ENCODE data around the gene KNDC1. TPM values are rescaled to one million over a fixed set of nuclear protein-coding genes. Genes with fewer than 3 reads are reported as not detected.

KNDC1 gene
- total and polyA plus RNA-seq, 2 of the 13 experiments (the other 11 are each of a cell fraction or from before 2014, with no cell fraction given), result 0.69 TPM; not detected in 1

GRCh38 chr10:133268532-133268931 is 108.5 kb downstream of the KNDC1 start (continued):
- TF ChIP-seq POGK (CRISPR knock-in tag; conservative IDR thresholded peaks at IDR 0.05), result no peak
- no peak for TF ChIP-seq ZNF17 (CRISPR knock-in tag; IDR thresholded peaks at IDR 0.05)
- no peak for TF ChIP-seq NCOA1 (CRISPR knock-in tag; IDR thresholded peaks at IDR 0.05)
- no peak for TF ChIP-seq GTF2F1 (IDR thresholded peaks at IDR 0.05; ENCODE audit: low read length)
- TF ChIP-seq NFYC (CRISPR knock-in tag; IDR thresholded peaks at IDR 0.05), result no peak

DNA sequence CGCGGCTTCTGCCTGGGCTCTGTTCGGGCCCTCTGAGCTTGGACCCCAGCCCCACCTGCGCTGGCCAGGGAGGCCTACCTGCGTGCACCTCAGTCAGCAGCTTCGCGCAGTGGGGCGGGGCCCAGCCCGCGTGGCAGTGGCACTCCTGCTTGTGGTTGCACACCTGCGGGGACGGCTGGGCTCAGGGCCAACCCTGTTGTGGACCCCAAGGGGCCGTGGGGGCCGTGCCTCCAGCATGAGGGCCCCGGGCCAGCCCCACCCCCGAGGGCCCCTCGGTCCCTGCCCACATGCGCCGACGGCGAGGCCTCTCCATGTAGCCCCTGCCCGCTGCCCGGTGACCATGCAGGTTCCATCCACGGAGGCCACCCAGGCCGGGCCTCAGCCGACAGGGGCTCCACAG is 109.3 kb downstream of the KNDC1 start:
- H3K4me1 ChIP-seq (ENCODE audit: insufficient read depth, low read length), result no peaks in the 10 kb centered on the region
- peaks cover 0 to 7% of the 10 kb centered on the region in 2 experiments; a peak in 3 of 5 replicates for H3K27me3 ChIP-seq (ENCODE audit: control insufficient read depth in 1 of 2, insufficient read depth in 2 of 2, low read length in 2 of 2)
- DNase-seq (ENCODE audit: low spot score), result no peak
- WGBS (ENCODE audit: low lambda C conversion rate), result 41% methylated on average over 5 of the region's 26 CpGs
- H3K4me3 ChIP-seq (replicated peaks in 1 of 3; ENCODE audit: insufficient read depth in 1 of 3, low read depth in 2 of 3, low read length in 3 of 3), result no peak overlapping the region
- intact Hi-C loops (cut with micrococcal nuclease; ENCODE audit: unreplicated experiment) (no loop called here), in situ Hi-C loops (cut with HindIII; ENCODE audit: extremely low pct_ligation_motif_present, low pct_unique_long_range_greater_than_20kb) (no loop called here)
- no peak overlapping the region for H3K9ac ChIP-seq (ENCODE audit: insufficient read depth, low read depth, low read length)
- BruUV-seq (replicated peaks), result no TSS peak
- no peaks in the 10 kb centered on the region for H3K9me3 ChIP-seq (ENCODE audit: low read length)
- no peak for FAIRE-seq
- H3K36me3 ChIP-seq (replicated peaks in 1 of 2; ENCODE audit: control insufficient read depth in 1 of 2, insufficient read depth in 2 of 2, low read length in 2 of 2), result no peaks in the 10 kb centered on the region
- no peak for ATAC-seq
- no peak overlapping the region for H3K4me2 ChIP-seq (ENCODE audit: low read depth, low read length)
- CTCF ChIA-PET (ENCODE audit: low intra/inter-chr PET ratio, low total read pairs), result no interaction called here
- H2AFZ ChIP-seq (ENCODE audit: low read length), result no peak overlapping the region
- H3K79me2 ChIP-seq (ENCODE audit: insufficient read depth, low read length), result no peaks in the 10 kb centered on the region
- H4K20me1 ChIP-seq (ENCODE audit: insufficient read depth, low read length), result no peaks in the 10 kb centered on the region
- POLR2A ChIA-PET, result no interaction called here
- no peak overlapping the region for H3K27ac ChIP-seq (ENCODE audit: extremely low read length, insufficient read depth, low read length)
- TF ChIP-seq PAF1 (CRISPR knock-in tag; IDR thresholded peaks at IDR 0.05) (no peak), ASH2L (IDR thresholded peaks at IDR 0.05; ENCODE audit: insufficient read length, low read depth, low read length) (no peak), ZNF33A (CRISPR knock-in tag; IDR thresholded peaks at IDR 0.05; ENCODE audit: borderline replicate concordance) (no peak), TRAFD1 (CRISPR knock-in tag; IDR thresholded peaks at IDR 0.05; ENCODE audit: borderline replicate concordance) (no peak), HOXA7 (CRISPR knock-in tag; IDR thresholded peaks at IDR 0.05) (no peak), FOXC1 (CRISPR knock-in tag; IDR thresholded peaks at IDR 0.05; ENCODE audit: borderline replicate concordance) (no peak), ZFY (CRISPR knock-in tag; IDR thresholded peaks at IDR 0.05) (no peak), AHR (CRISPR knock-in tag; IDR thresholded peaks at IDR 0.05) (no peak), CBX5 (CRISPR knock-in tag; IDR thresholded peaks at IDR 0.05; ENCODE audit: borderline replicate concordance) (no peak), SRSF4 (IDR thresholded peaks at IDR 0.05; ENCODE audit: low read depth, low read length, poor library complexity, severe bottlenecking) (no peak), CEBPZ (IDR thresholded peaks at IDR 0.05; ENCODE audit: low read length) (no peak), ATF7-NPFF (CRISPR knock-in tag; IDR thresholded peaks at IDR 0.05; ENCODE audit: low read depth) (no peak)

Measured in HepG2 (cell line).